ENCODE results near the gene C16orf82. TPM values are rescaled to one million over a fixed set of nuclear protein-coding genes. Genes with fewer than 3 reads are reported as not detected.

Gene C16orf82
- polyA plus RNA-seq, 1 of the 3 experiments (the other 2 are of a cell fraction), result not detected

DNA sequence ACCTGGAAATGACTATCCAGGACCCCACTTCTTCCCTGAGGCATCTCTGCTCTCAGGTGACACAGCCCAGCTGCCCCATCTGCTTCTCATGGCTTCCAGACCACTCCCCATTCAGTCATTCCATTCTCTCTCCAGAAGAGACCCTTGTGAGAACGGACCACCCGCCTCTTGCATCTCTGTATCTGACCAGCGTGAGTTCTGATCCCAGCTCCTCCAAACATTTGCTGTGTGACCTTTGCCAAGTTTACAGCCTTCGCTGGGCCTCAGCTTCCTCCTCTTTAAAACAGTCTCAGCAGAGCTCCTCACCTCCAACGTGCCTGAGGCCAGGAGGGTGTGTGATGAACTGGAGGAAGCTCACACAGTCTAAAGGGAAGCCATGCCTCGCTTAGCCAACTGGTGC, 39.6 kb downstream of the C16orf82 start:
- no peaks in the 10 kb centered on the region for H3K79me2 ChIP-seq (ENCODE audit: insufficient read depth)
- TF ChIP-seq, protein P1, sequence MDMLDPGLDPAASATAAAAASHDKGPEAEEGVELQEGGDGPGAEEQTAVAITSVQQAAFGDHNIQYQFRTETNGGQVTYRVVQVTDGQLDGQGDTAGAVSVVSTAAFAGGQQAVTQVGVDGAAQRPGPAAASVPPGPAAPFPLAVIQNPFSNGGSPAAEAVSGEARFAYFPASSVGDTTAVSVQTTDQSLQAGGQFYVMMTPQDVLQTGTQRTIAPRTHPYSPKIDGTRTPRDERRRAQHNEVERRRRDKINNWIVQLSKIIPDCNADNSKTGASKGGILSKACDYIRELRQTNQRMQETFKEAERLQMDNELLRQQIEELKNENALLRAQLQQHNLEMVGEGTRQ (IDR thresholded peaks at IDR 0.05; ENCODE audit: borderline replicate concordance, low read depth, low read length), result no peak
- no peak for TF ChIP-seq FOXM1 (IDR thresholded peaks at IDR 0.05; ENCODE audit: low read depth)
- H3K9ac ChIP-seq, result no peak overlapping the region
- H3K9me2 ChIP-seq, result no peaks in the 10 kb centered on the region
- ChIA-PET POLR2A (no interaction called here), CTCF (no interaction called here)
- H3K36me3 ChIP-seq (replicated peaks in 1 of 2; ENCODE audit: control insufficient read depth in 1 of 2, insufficient read depth in 2 of 2, low read length in 1 of 2), result no peaks in the 10 kb centered on the region
- no peaks in the 10 kb centered on the region; the same call in 1 of the 2 replicates for H3K27me3 ChIP-seq (ENCODE audit: insufficient read depth)
- H3K4me3 ChIP-seq (ENCODE audit: low read depth in 2 of 2, low read length in 1 of 2), result no peak overlapping the region
- 43% methylated on average over 6 of the region's 6 CpGs for WGBS (ENCODE audit: low lambda C conversion rate)
- H3K4me2 ChIP-seq, result no peak overlapping the region
- no peak overlapping the region for H3K27ac ChIP-seq (ENCODE audit: low read depth in 2 of 2, low read length in 1 of 2)
- H2AFZ ChIP-seq (ENCODE audit: low read depth), result no peak overlapping the region
- no peaks in the 10 kb centered on the region for H4K20me1 ChIP-seq (ENCODE audit: insufficient read depth)
- no peak for DNase-seq
- peaks cover 0 to 7% of the 10 kb centered on the region in 2 experiments; a peak in 1 of 4 replicates for H3K4me1 ChIP-seq (ENCODE audit: control insufficient read depth in 1 of 2, insufficient read depth in 2 of 2, low read depth in 1 of 2, low read length in 1 of 2)
- no peaks in the 10 kb centered on the region for H3K9me3 ChIP-seq
- no peaks in the 10 kb centered on the region for H3F3A ChIP-seq (replicated peaks; ENCODE audit: insufficient read depth)

DNA sequence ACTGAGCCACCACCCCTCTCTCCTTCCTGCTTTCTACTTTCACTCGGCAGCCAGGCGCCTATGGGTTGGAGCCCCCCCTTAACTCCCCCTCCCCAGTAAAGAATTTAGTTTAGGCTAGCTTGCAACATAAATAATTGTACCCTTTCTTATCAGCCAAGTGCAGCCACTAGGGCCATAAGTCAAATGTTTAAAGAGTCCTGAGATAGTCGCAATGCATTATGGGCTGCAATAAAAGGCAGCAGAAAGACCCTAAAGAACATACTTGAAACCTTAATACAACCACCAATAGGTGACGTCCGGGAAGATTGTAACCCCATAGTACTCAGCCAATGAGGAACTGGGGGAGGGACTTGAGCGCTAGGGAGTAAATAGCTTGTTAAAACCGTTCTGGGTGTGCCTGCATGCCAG, 40.5 kb downstream of the C16orf82 start:
- no peak overlapping the region for H3K4me2 ChIP-seq
- H3K36me3 ChIP-seq (replicated peaks in 1 of 2; ENCODE audit: control insufficient read depth in 1 of 2, insufficient read depth in 2 of 2, low read length in 1 of 2), result no peaks in the 10 kb centered on the region
- H3K9me3 ChIP-seq, result no peaks in the 10 kb centered on the region
- ChIA-PET CTCF (no interaction called here), POLR2A (no interaction called here)
- no peaks in the 10 kb centered on the region; the same call in 1 of the 2 replicates for H3K27me3 ChIP-seq (ENCODE audit: insufficient read depth)
- H2AFZ ChIP-seq (ENCODE audit: low read depth), result no peak overlapping the region
- no peak overlapping the region for H3K9ac ChIP-seq
- no peak overlapping the region for H3K27ac ChIP-seq (ENCODE audit: low read depth in 2 of 2, low read length in 1 of 2)
- no peaks in the 10 kb centered on the region for H3F3A ChIP-seq (replicated peaks; ENCODE audit: insufficient read depth)
- TF ChIP-seq NFIC (IDR thresholded peaks at IDR 0.05; ENCODE audit: borderline replicate concordance), result no peak
- TF ChIP-seq, protein P2, sequence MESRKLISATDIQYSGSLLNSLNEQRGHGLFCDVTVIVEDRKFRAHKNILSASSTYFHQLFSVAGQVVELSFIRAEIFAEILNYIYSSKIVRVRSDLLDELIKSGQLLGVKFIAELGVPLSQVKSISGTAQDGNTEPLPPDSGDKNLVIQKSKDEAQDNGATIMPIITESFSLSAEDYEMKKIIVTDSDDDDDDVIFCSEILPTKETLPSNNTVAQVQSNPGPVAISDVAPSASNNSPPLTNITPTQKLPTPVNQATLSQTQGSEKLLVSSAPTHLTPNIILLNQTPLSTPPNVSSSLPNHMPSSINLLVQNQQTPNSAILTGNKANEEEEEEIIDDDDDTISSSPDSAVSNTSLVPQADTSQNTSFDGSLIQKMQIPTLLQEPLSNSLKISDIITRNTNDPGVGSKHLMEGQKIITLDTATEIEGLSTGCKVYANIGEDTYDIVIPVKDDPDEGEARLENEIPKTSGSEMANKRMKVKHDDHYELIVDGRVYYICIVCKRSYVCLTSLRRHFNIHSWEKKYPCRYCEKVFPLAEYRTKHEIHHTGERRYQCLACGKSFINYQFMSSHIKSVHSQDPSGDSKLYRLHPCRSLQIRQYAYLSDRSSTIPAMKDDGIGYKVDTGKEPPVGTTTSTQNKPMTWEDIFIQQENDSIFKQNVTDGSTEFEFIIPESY (IDR thresholded peaks at IDR 0.05; ENCODE audit: borderline replicate concordance, low read depth), result no peak
- TF ChIP-seq RAD21 (IDR thresholded peaks at IDR 0.05; ENCODE audit: low read length), result no peak
- TF ChIP-seq MEF2A (IDR thresholded peaks at IDR 0.05; ENCODE audit: borderline replicate concordance, low read depth), result no peak
- TF ChIP-seq FOXM1 (IDR thresholded peaks at IDR 0.05; ENCODE audit: low read depth), result no peak
- no peak for TF ChIP-seq SIN3A (IDR thresholded peaks at IDR 0.05; ENCODE audit: borderline replicate concordance, low read depth, low read length)
- no peak for TF ChIP-seq SMC3 (IDR thresholded peaks at IDR 0.05; ENCODE audit: low read depth, low read length)
- no peak for TF ChIP-seq JUND (IDR thresholded peaks at IDR 0.05)
- no peak for TF ChIP-seq RFX5 (IDR thresholded peaks at IDR 0.05; ENCODE audit: low read length)
- TF ChIP-seq NRF1 (IDR thresholded peaks at IDR 0.05; ENCODE audit: low read depth, low read length), result no peak
- TF ChIP-seq MXI1 (IDR thresholded peaks at IDR 0.05; ENCODE audit: low read depth, low read length), result no peak
- TF ChIP-seq EP300 (IDR thresholded peaks at IDR 0.05; ENCODE audit: borderline replicate concordance in 1 of 2, low read depth in 1 of 2, low read length in 1 of 2), result no peak
- no peak for TF ChIP-seq GABPA (IDR thresholded peaks at IDR 0.05; ENCODE audit: low read depth)
- TF ChIP-seq, protein P3, sequence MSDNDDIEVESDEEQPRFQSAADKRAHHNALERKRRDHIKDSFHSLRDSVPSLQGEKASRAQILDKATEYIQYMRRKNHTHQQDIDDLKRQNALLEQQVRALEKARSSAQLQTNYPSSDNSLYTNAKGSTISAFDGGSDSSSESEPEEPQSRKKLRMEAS (IDR thresholded peaks at IDR 0.05; ENCODE audit: low read depth), result no peak
- TF ChIP-seq, protein P4, sequence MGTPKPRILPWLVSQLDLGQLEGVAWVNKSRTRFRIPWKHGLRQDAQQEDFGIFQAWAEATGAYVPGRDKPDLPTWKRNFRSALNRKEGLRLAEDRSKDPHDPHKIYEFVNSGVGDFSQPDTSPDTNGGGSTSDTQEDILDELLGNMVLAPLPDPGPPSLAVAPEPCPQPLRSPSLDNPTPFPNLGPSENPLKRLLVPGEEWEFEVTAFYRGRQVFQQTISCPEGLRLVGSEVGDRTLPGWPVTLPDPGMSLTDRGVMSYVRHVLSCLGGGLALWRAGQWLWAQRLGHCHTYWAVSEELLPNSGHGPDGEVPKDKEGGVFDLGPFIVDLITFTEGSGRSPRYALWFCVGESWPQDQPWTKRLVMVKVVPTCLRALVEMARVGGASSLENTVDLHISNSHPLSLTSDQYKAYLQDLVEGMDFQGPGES (IDR thresholded peaks at IDR 0.05; ENCODE audit: low read depth, low read length), result no peak
- no peak for TF ChIP-seq TEAD4 (IDR thresholded peaks at IDR 0.05; ENCODE audit: borderline replicate concordance, insufficient read depth)
- TF ChIP-seq, protein P5, sequence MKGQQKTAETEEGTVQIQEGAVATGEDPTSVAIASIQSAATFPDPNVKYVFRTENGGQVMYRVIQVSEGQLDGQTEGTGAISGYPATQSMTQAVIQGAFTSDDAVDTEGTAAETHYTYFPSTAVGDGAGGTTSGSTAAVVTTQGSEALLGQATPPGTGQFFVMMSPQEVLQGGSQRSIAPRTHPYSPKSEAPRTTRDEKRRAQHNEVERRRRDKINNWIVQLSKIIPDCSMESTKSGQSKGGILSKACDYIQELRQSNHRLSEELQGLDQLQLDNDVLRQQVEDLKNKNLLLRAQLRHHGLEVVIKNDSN (IDR thresholded peaks at IDR 0.05; ENCODE audit: borderline replicate concordance, low read depth), result no peak
- no peaks in the 10 kb centered on the region for H3K79me2 ChIP-seq (ENCODE audit: insufficient read depth)
- WGBS (ENCODE audit: low lambda C conversion rate), result 43% methylated on average over 7 of the region's 7 CpGs
- peaks cover 0 to 7% of the 10 kb centered on the region in 2 experiments; a peak in 1 of 4 replicates for H3K4me1 ChIP-seq (ENCODE audit: control insufficient read depth in 1 of 2, insufficient read depth in 2 of 2, low read depth in 1 of 2, low read length in 1 of 2)
- H3K9me2 ChIP-seq, result no peaks in the 10 kb centered on the region
- no peaks in the 10 kb centered on the region for H4K20me1 ChIP-seq (ENCODE audit: insufficient read depth)
- H3K4me3 ChIP-seq (ENCODE audit: low read depth in 2 of 2, low read length in 1 of 2), result no peak overlapping the region
- DNase-seq, result no peak
